HepG2 (cell line): ENCODE results near the gene ASXL3. TPM values are rescaled to one million over a fixed set of nuclear protein-coding genes. Genes with fewer than 3 reads are reported as not detected.

ENCODE experiments used
- ATAC-seq: fragments of 200-7000 bp; cut with Tn5 transposase; 3 replicates; pipeline ENCODE4 v1.9.1; 2020; ENCODE audit warnings: mild to moderate bottlenecking, moderate library complexity
- BruUV-seq: library from RNA; stranded (reverse); fragments of 400-500 nt; replicated peaks from 2 replicates; lab custom pipeline; 2021; lab: Mats Ljungman, UMichigan
- CTCF ChIA-PET: fragments of 300-600 bp; formaldehyde crosslinking; extraction: SDS; loops from one replicate; lab custom pipeline; 2021; ENCODE audit warnings: low total read pairs, inconsistent platforms, low intra/inter-chr PET ratio; lab: Yijun Ruan, JAX
- POLR2A ChIA-PET: fragments of 350-600 bp; sonication (Branson Sonifier 250); formaldehyde crosslinking; loops from one replicate; lab custom pipeline; 2020; ENCODE audit warnings: antibody characterized with exemption, inconsistent platforms; lab: Yijun Ruan, JAX
- DNase-seq: peaks from one replicate; pipeline ENCODE4 v3.0.0-alpha.2; 2015; ENCODE audit warnings: low spot score
- FAIRE-seq: peaks from 3 replicates; lab custom pipeline; 2011; peaks lifted over from hg19 to GRCh38; lab: Jason Lieb, UNC
- H2AFZ ChIP-seq: one replicate; pipeline ENCODE4 v1.6.1; 2011; ENCODE audit warnings: low read length, inconsistent platforms
- H3K27ac ChIP-seq: fragments of 300-600 bp; 3 replicates; pipeline ENCODE4 v1.8.0; 2011; ENCODE audit warnings: mixed run types, mild to moderate bottlenecking, mixed read lengths, low read length, inconsistent platforms; ENCODE audit not compliant: insufficient read depth; ENCODE audit errors: extremely low read length
- H3K27me3 ChIP-seq, 2 experiments: fragments of 200-600 bp in 1 of 2; 2 replicates in 1 of 2; 3 replicates in 1 of 2; pipeline versions ENCODE4 v1.6.0 to v1.8.0; 2011; ENCODE audit warnings: low read length in 2 of 2, mild to moderate bottlenecking in 2 of 2, moderate library complexity in 2 of 2, inconsistent platforms in 1 of 2; ENCODE audit not compliant: insufficient read depth in 2 of 2, control insufficient read depth in 1 of 2
- H3K36me3 ChIP-seq, 2 experiments: fragments of 200-600 bp in 1 of 2; replicated peaks in 1 of 2; 2 replicates in 1 of 2; 3 replicates in 1 of 2; pipeline versions ENCODE4 v1.5.1 to v1.8.0; 2011; ENCODE audit warnings: low read length in 2 of 2, inconsistent platforms in 1 of 2; ENCODE audit not compliant: insufficient read depth in 2 of 2, control insufficient read depth in 1 of 2
- H3K4me1 ChIP-seq: 2 replicates; pipeline ENCODE4 v1.5.1; 2012; ENCODE audit warnings: low read length, inconsistent platforms; ENCODE audit not compliant: insufficient read depth
- H3K4me2 ChIP-seq: 2 replicates; pipeline ENCODE4 v1.6.0; 2011; ENCODE audit warnings: low read depth, low read length, inconsistent platforms
- H3K4me3 ChIP-seq, 3 experiments: fragments of 200-600 bp in 1 of 3; sonication (generic), shearing (Covaris generic) in 1 of 3; replicated peaks in 1 of 3; 2 replicates each; pipeline ENCODE4 v1.5.1; 2011 to 2016; ENCODE audit warnings: low read length in 3 of 3, inconsistent platforms in 2 of 3, low read depth in 2 of 3, mild to moderate bottlenecking in 2 of 3, control low read depth in 1 of 3, mixed read lengths in 1 of 3; ENCODE audit not compliant: insufficient read depth in 1 of 3
- H3K79me2 ChIP-seq: one replicate; pipeline ENCODE4 v1.6.1; 2011; ENCODE audit warnings: low read length, inconsistent platforms; ENCODE audit not compliant: insufficient read depth
- H3K9ac ChIP-seq: 2 replicates; pipeline ENCODE4 v1.6.0; 2011; ENCODE audit warnings: mild to moderate bottlenecking, low read depth, low read length, inconsistent platforms; ENCODE audit not compliant: insufficient read depth
- H3K9me3 ChIP-seq: 2 replicates; pipeline ENCODE4 v1.5.1; 2012; ENCODE audit warnings: mild to moderate bottlenecking, low read length
- H4K20me1 ChIP-seq: 2 replicates; pipeline ENCODE4 v1.6.0; 2011; ENCODE audit warnings: inconsistent platforms, mild to moderate bottlenecking, low read length, moderate library complexity; ENCODE audit not compliant: insufficient read depth
- CAMTA2 ChIP-seq: sonication (generic); formaldehyde crosslinking; IDR thresholded peaks from 2 replicates; pipeline ENCODE4 v1.4.0; 2020; ENCODE audit warnings: mild to moderate bottlenecking, missing genetic modification reagents, borderline replicate concordance
- GTF3A ChIP-seq: sonication (generic); formaldehyde crosslinking; conservative IDR thresholded peaks from 2 replicates; pipeline ENCODE4 v1.4.0; 2020; ENCODE audit warnings: mild to moderate bottlenecking, missing genetic modification reagents
- RELA ChIP-seq: sonication (generic); formaldehyde crosslinking; IDR thresholded peaks from 2 replicates; pipeline ENCODE4 v1.4.0; 2020; ENCODE audit warnings: missing genetic modification reagents
- ZNF20 ChIP-seq: sonication (generic); formaldehyde crosslinking; IDR thresholded peaks from 2 replicates; pipeline ENCODE4 v1.4.0; 2020; ENCODE audit warnings: mild to moderate bottlenecking, moderate library complexity, missing genetic modification reagents
- ZNF224 ChIP-seq: sonication (generic); formaldehyde crosslinking; IDR thresholded peaks from 2 replicates; pipeline ENCODE4 v1.5.0; 2020; ENCODE audit warnings: mild to moderate bottlenecking, missing genetic modification reagents
- ZNF615 ChIP-seq: sonication (generic); formaldehyde crosslinking; IDR thresholded peaks from 2 replicates; pipeline ENCODE4 v1.5.0; 2020; ENCODE audit warnings: mild to moderate bottlenecking, missing genetic modification reagents, borderline replicate concordance
- ZNF891 ChIP-seq: sonication (generic); formaldehyde crosslinking; IDR thresholded peaks from 2 replicates; pipeline ENCODE4 v1.5.0; 2020; ENCODE audit warnings: mild to moderate bottlenecking, missing genetic modification reagents
- WGBS: methylation state at CpG from one replicate; pipeline ENCODE4 v1.1.6; 2017; ENCODE audit warnings: low lambda C conversion rate; 5-methylcytosine and 5-hydroxymethylcytosine counted together
- in situ Hi-C: cut with HindIII; loops from 2 replicates; pipeline ENCODE4 v1.10.0; 2017; ENCODE audit warnings: low pct_unique_long_range_greater_than_20kb; ENCODE audit not compliant: extremely low pct_ligation_motif_present
- intact Hi-C: fragments of 100-400 bp; cut with micrococcal nuclease; formaldehyde crosslinking; loops from one replicate; pipeline ENCODE4 v1.10.0; 2022; ENCODE audit not compliant: unreplicated experiment
- polyA plus RNA-seq, 8 experiments: library from polyadenylated mRNA; depleted of rRNA in 3 of 8; stranded (reverse) in 7 of 8; unstranded in 1 of 8; fragments of >200 nt; fragmentation: Illumina TruSeq in 4 of 8; extraction: Trizol in 4 of 8; gene quantifications; 2 replicates each; pipeline versions ENCODE4 v1.2.1 to v1.2.3, GENCODE V29; 2011 to 2016; ENCODE audit warnings: low read depth in 4 of 8, missing spikeins in 1 of 8, mixed read lengths in 1 of 8; ENCODE audit not compliant: insufficient read depth in 1 of 8
- total RNA-seq, 5 experiments: library from RNA; depleted of rRNA; stranded (reverse); fragments of >200 nt; fragmentation: Illumina TruSeq; extraction: Trizol; gene quantifications; 2 replicates each; pipeline ENCODE4 v1.2.3, GENCODE V29; 2016; ENCODE audit warnings: low read depth in 1 of 5
- TF ChIP-seq, protein P1 (sequence below), 2 experiments: sonication (generic) in 1 of 2; formaldehyde crosslinking in 1 of 2; IDR thresholded peaks; 2 replicates each; pipeline versions ENCODE4 v1.5.1 to v1.6.1; 2011 to 2020; ENCODE audit warnings: borderline replicate concordance in 1 of 2, low read depth in 1 of 2, low read length in 1 of 2, mild to moderate bottlenecking in 1 of 2, missing genetic modification reagents in 1 of 2, moderate library complexity in 1 of 2
- TF ChIP-seq, protein P2 (sequence below): fragments of 450-650 bp; IDR thresholded peaks from 2 replicates; pipeline ENCODE4 v1.6.1; 2017

Gene ASXL3
- total and polyA plus RNA-seq, 2 of the 13 experiments (the other 11 are each of a cell fraction or from before 2014, with no cell fraction given) = not detected

DNA sequence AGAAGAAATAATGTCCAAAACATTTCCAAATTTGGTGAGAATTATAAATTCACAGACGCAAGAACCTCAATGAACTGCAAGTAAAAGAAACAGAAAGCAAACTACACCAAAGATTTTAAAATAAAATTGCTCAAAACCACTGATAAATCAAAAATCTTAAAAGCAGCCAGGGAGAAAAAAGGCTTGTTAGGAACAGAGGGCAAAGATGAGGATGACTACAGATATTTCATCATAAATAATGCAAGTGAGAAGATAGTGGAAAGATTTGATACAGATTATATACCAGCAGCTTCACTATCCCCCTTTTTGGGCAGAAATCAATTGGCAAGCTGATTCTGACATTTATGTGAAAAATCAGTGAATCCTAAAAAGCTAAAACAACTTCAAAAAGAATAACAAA is 10.3 kb upstream of the ASXL3 start:
- CTCF ChIA-PET = no interaction called here
- in situ Hi-C loops (no loop called here), intact Hi-C loops (no loop called here)
- no peak overlapping the region for H3K27ac ChIP-seq
- H3K36me3 ChIP-seq = no peaks in the 10 kb centered on the region
- H2AFZ ChIP-seq = no peak overlapping the region
- FAIRE-seq (no peak), ATAC-seq (no peak), DNase-seq (no peak)
- no peak overlapping the region for H3K9ac ChIP-seq
- no peak overlapping the region for H3K4me3 ChIP-seq
- H3K4me2 ChIP-seq = no peak overlapping the region
- no peaks in the 10 kb centered on the region for H4K20me1 ChIP-seq
- no peaks in the 10 kb centered on the region for H3K4me1 ChIP-seq
- no peaks in the 10 kb centered on the region for H3K79me2 ChIP-seq
- no peaks in the 10 kb centered on the region for H3K9me3 ChIP-seq
- no peaks in the 10 kb centered on the region for H3K27me3 ChIP-seq
- POLR2A ChIA-PET = no interaction called here
- TF ChIP-seq CAMTA2 (CRISPR knock-in tag) = no peak
- TF ChIP-seq, protein P1, sequence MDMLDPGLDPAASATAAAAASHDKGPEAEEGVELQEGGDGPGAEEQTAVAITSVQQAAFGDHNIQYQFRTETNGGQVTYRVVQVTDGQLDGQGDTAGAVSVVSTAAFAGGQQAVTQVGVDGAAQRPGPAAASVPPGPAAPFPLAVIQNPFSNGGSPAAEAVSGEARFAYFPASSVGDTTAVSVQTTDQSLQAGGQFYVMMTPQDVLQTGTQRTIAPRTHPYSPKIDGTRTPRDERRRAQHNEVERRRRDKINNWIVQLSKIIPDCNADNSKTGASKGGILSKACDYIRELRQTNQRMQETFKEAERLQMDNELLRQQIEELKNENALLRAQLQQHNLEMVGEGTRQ (IDR thresholded peaks at IDR 0.05; ENCODE audit: low read depth, low read length) = no peak
- TF ChIP-seq, protein P1 (CRISPR knock-in tag; IDR thresholded peaks at IDR 0.05; ENCODE audit: borderline replicate concordance) = no peak
- no peak for TF ChIP-seq ZNF224 (CRISPR knock-in tag)
- TF ChIP-seq GTF3A = no peak
- TF ChIP-seq ZNF615 (CRISPR knock-in tag) = no peak
- TF ChIP-seq, protein P2, sequence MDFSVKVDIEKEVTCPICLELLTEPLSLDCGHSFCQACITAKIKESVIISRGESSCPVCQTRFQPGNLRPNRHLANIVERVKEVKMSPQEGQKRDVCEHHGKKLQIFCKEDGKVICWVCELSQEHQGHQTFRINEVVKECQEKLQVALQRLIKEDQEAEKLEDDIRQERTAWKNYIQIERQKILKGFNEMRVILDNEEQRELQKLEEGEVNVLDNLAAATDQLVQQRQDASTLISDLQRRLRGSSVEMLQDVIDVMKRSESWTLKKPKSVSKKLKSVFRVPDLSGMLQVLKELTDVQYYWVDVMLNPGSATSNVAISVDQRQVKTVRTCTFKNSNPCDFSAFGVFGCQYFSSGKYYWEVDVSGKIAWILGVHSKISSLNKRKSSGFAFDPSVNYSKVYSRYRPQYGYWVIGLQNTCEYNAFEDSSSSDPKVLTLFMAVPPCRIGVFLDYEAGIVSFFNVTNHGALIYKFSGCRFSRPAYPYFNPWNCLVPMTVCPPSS = no peak
- no peak for TF ChIP-seq RELA (CRISPR knock-in tag)
- TF ChIP-seq ZNF20 (CRISPR knock-in tag) = no peak
- TF ChIP-seq ZNF891 (CRISPR knock-in tag) = no peak
- 34% methylated on average over 1 of the region's 1 CpG for WGBS
- no TSS peak for BruUV-seq
